ENCODE measurements around the gene NOP14. TPM values are rescaled to one million over a fixed set of nuclear protein-coding genes. Genes with fewer than 3 reads are reported as not detected.

NOP14 gene
- total RNA-seq, 1 donor from 2014 or later = 17.2 TPM

- Mint-ChIP-seq H3K27ac (ENCODE audit: unreplicated experiment) (no peak overlapping the region), H3K9me3 (ENCODE audit: unreplicated experiment) (peaks cover 3% of the 10 kb centered on the region)
Measured at GRCh38 chr4:2893772-2894171, 69.4 kb downstream of the NOP14 start.

GRCh38 chr4:2891294-2891693 is 71.9 kb downstream of the NOP14 start:
- no peak overlapping the region for H3K4me3 Mint-ChIP-seq (ENCODE audit: unreplicated experiment)
- peaks cover 1% of the 10 kb centered on the region for H3K9me3 Mint-ChIP-seq (ENCODE audit: unreplicated experiment)
- peaks cover 10% of the 10 kb centered on the region for H3K36me3 Mint-ChIP-seq (ENCODE audit: unreplicated experiment)
- no peak overlapping the region for H3K27ac Mint-ChIP-seq (ENCODE audit: unreplicated experiment)
- TF ChIP-seq CTCF (IDR thresholded peaks at IDR 0.05; ENCODE audit: partially characterized antibody, unreplicated experiment) = no peak
- H3K4me1 Mint-ChIP-seq (ENCODE audit: low read depth, unreplicated experiment) = peaks cover 15% of the 10 kb centered on the region
- no peaks in the 10 kb centered on the region for H3K27me3 Mint-ChIP-seq (ENCODE audit: unreplicated experiment)
- no peak for DNase-seq

More at GRCh38 chr4:2893772-2894171, 69.4 kb downstream of the NOP14 start:
- no peak overlapping the region for H3K4me3 Mint-ChIP-seq (ENCODE audit: unreplicated experiment)
- no peak for DNase-seq
- no peaks in the 10 kb centered on the region for H3K27me3 Mint-ChIP-seq (ENCODE audit: unreplicated experiment)
- H3K4me1 Mint-ChIP-seq (ENCODE audit: low read depth, unreplicated experiment) = peaks cover 3% of the 10 kb centered on the region
- peaks cover 7% of the 10 kb centered on the region for H3K36me3 Mint-ChIP-seq (ENCODE audit: unreplicated experiment)
- TF ChIP-seq CTCF (IDR thresholded peaks at IDR 0.05; ENCODE audit: partially characterized antibody, unreplicated experiment) = no peak

- peaks cover 23% of the 10 kb centered on the region for H3K4me1 Mint-ChIP-seq (ENCODE audit: low read depth, unreplicated experiment)
Measured at GRCh38 chr4:2888886-2889285, 74.3 kb downstream of the NOP14 start.

More at GRCh38 chr4:2888886-2889285, 74.3 kb downstream of the NOP14 start:
- DNase-seq = no peak
- Mint-ChIP-seq H3K4me3 (ENCODE audit: unreplicated experiment) (no peak overlapping the region), H3K27ac (ENCODE audit: unreplicated experiment) (peak overlapping the region; percentile 52), H3K9me3 (ENCODE audit: unreplicated experiment) (peaks cover 3% of the 10 kb centered on the region), H3K36me3 (ENCODE audit: unreplicated experiment) (peaks cover 10% of the 10 kb centered on the region), H3K27me3 (ENCODE audit: unreplicated experiment) (peaks cover 2% of the 10 kb centered on the region)
- TF ChIP-seq CTCF (IDR thresholded peaks at IDR 0.05; ENCODE audit: partially characterized antibody, unreplicated experiment) = no peak

Other genes with a start within 250 kb of the NOP14 start
- 25.4 TPM for gene TNIP2, start 207.1 kb downstream of the NOP14 start, total RNA-seq (ENCODE audit: unreplicated experiment)
- 85.3 TPM for gene SH3BP2, start 170.3 kb downstream of the NOP14 start, total RNA-seq (ENCODE audit: unreplicated experiment)
- gene ADD1, start 119.6 kb downstream of the NOP14 start, total RNA-seq (ENCODE audit: unreplicated experiment) = 276 TPM
- gene GRK4, start 165 bp upstream of the NOP14 start, total RNA-seq (ENCODE audit: unreplicated experiment) = 34.5 TPM
- not detected for gene HTT-AS, start 111.1 kb upstream of the NOP14 start, total RNA-seq (ENCODE audit: unreplicated experiment)
- 107 TPM for gene HTT, start 111.3 kb upstream of the NOP14 start, total RNA-seq (ENCODE audit: unreplicated experiment)